22Rv1 (cell line): ENCODE data around the gene PDE4B.
"Not testable (repeated sequence)": the region's sequence is repeated elsewhere in the genome, so short reads cannot be mapped to it uniquely, and the experiment has no call there.

ENCODE experiments used
- H3K27ac ChIP-seq: fragments of 450-650 bp; 2 replicates; pipeline ENCODE4 v1.5.1; 2017
- CTCF ChIP-seq: fragments of 450-650 bp; IDR thresholded peaks from 2 replicates; pipeline ENCODE4 v1.5.1; 2017; ENCODE audit warnings: mild to moderate bottlenecking
- ZFX ChIP-seq: fragments of 450-650 bp; IDR thresholded peaks from 2 replicates; pipeline ENCODE4 v1.6.1; 2017; ENCODE audit warnings: antibody characterized with exemption, borderline replicate concordance

PDE4B gene

GRCh38 chr1:65959896-65960567, 167.3 kb downstream of the PDE4B start:
- no peak overlapping the region for H3K27ac ChIP-seq
- TF ChIP-seq CTCF (no peak), ZFX (no peak)

GRCh38 chr1:65963156-65963888, 170.6 kb downstream of the PDE4B start:
- TF ChIP-seq CTCF (no peak), ZFX (no peak)

GRCh38 chr1:65964123-65964522, 171.4 kb downstream of the PDE4B start:
- TF ChIP-seq CTCF (no peak), ZFX (no peak)
- no peak overlapping the region for H3K27ac ChIP-seq

More at GRCh38 chr1:65963156-65963888, 170.6 kb downstream of the PDE4B start:
- H3K27ac ChIP-seq: no peak overlapping the region

GRCh38 chr1:65965112-65965996, 172.7 kb downstream of the PDE4B start:
- no peak overlapping the region for H3K27ac ChIP-seq
- TF ChIP-seq CTCF (no peak), ZFX (no peak)

GRCh38 chr1:65967492-65967891, 174.8 kb downstream of the PDE4B start:
- not testable (repeated sequence) for H3K27ac ChIP-seq

GRCh38 chr1:65971547-65971946, 178.9 kb downstream of the PDE4B start:
- no peak for TF ChIP-seq ZFX
- TF ChIP-seq CTCF: no peak
- H3K27ac ChIP-seq: no peak overlapping the region

GRCh38 chr1:65975708-65976107, 183.0 kb downstream of the PDE4B start:
- TF ChIP-seq CTCF (no peak), ZFX (no peak)

More at GRCh38 chr1:65975708-65976107, 183.0 kb downstream of the PDE4B start:
- no peak overlapping the region for H3K27ac ChIP-seq
